HCT116 (cell line): ENCODE results near the gene CRTC1. TPM values are rescaled to one million over a fixed set of nuclear protein-coding genes. Genes with fewer than 3 reads are reported as not detected.

Source experiments
- ATAC-seq: fragments of 200-7000 bp; cut with Tn5 transposase; 2 replicates; pipeline ENCODE4 v1.9.1; 2020; ENCODE audit warnings: mild to moderate bottlenecking, moderate library complexity
- BruUV-seq: library from RNA; stranded (reverse); fragments of 400-500 nt; replicated peaks from 2 replicates; lab custom pipeline; 2021; lab: Mats Ljungman, UMichigan
- CTCF ChIA-PET: fragments of 300-600 bp; sonication (Branson Sonifier 250); formaldehyde crosslinking; loops from one replicate; lab custom pipeline; 2021; ENCODE audit warnings: antibody characterized with exemption; lab: Charles Lee
- POLR2A ChIA-PET: fragments of 300-600, 350-600 bp; sonication (Branson Sonifier 250); formaldehyde crosslinking; loops from one replicate; lab custom pipeline; 2021; ENCODE audit warnings: antibody characterized with exemption; lab: Charles Lee
- RAD21 ChIA-PET, 2 experiments: fragments of 300-600 bp; sonication (Branson Sonifier 250); formaldehyde crosslinking; loops; one replicate each; lab custom pipeline; 2023; ENCODE audit warnings: low total read pairs in 2 of 2; ENCODE audit not compliant: uncharacterized antibody in 2 of 2, unreplicated experiment in 2 of 2, low non-redundant PET in 1 of 2; lab: Charles Lee
- DNase-seq: peaks from one replicate; pipeline ENCODE4 v3.0.0-alpha.2; 2010; ENCODE audit warnings: low read depth, low spot score
- H2AFZ ChIP-seq: fragments of 200-600 bp; shearing (Covaris generic), sonication (generic); 2 replicates; pipeline ENCODE4 v1.6.1; 2017; ENCODE audit warnings: low read depth, mixed run types, mixed read lengths, antibody characterized with exemption, low read length; ENCODE audit not compliant: poor library complexity, severe bottlenecking
- H3K27ac ChIP-seq: 2 replicates; pipeline ENCODE4 v1.5.1; 2012; ENCODE audit warnings: low read depth, low read length
- H3K27me3 ChIP-seq: fragments of 200-600 bp; sonication (generic); 2 replicates; pipeline ENCODE4 v1.6.1; 2016; ENCODE audit warnings: mixed run types, low read length, mixed read lengths; ENCODE audit not compliant: insufficient read depth
- H3K36me3 ChIP-seq, 2 experiments: fragments of 200-500 bp in 1 of 2; fragments of 200-600 bp in 1 of 2; sonication (Bioruptor generic) in 1 of 2; sonication (generic) in 1 of 2; 2 replicates each; pipeline versions ENCODE4 v1.5.1 to v1.6.1; 2014 to 2016; ENCODE audit warnings: low read length in 2 of 2, inconsistent platforms in 1 of 2, mixed read lengths in 1 of 2, mixed run types in 1 of 2; ENCODE audit not compliant: insufficient read depth in 2 of 2, control insufficient read depth in 1 of 2
- H3K4me1 ChIP-seq, 2 experiments: fragments of 200-600 bp in 1 of 2; sonication (generic) in 1 of 2; 2 replicates each; pipeline versions ENCODE4 v1.5.1 to v1.6.1; 2012 to 2017; ENCODE audit warnings: low read length in 2 of 2, inconsistent platforms in 1 of 2, mild to moderate bottlenecking in 1 of 2, mixed read lengths in 1 of 2, mixed run types in 1 of 2, moderate library complexity in 1 of 2; ENCODE audit not compliant: insufficient read depth in 2 of 2, control insufficient read depth in 1 of 2
- H3K4me2 ChIP-seq: fragments of 200-600 bp; sonication (generic); 2 replicates; pipeline ENCODE4 v1.6.1; 2017; ENCODE audit warnings: mixed run types, low read length, mixed read lengths
- H3K4me3 ChIP-seq, 2 experiments: fragments of 200-600 bp in 1 of 2; sonication (generic) in 1 of 2; replicated peaks in 1 of 2; 2 replicates each; pipeline ENCODE4 v1.5.1; 2011 to 2016; ENCODE audit warnings: low read length in 2 of 2, control low read depth in 1 of 2, low read depth in 1 of 2, mild to moderate bottlenecking in 1 of 2, mixed read lengths in 1 of 2, mixed run types in 1 of 2
- H3K79me2 ChIP-seq: fragments of 200-600 bp; sonication (generic); 2 replicates; pipeline ENCODE4 v1.6.1; 2017; ENCODE audit warnings: mild to moderate bottlenecking, mixed run types, low read length, moderate library complexity, mixed read lengths; ENCODE audit not compliant: insufficient read depth
- H3K9ac ChIP-seq: fragments of 200-600 bp; sonication (generic); 2 replicates; pipeline ENCODE4 v1.6.1; 2016; ENCODE audit warnings: low read length, mixed read lengths
- H3K9me2 ChIP-seq: fragments of 200-600 bp; sonication (generic), shearing (Covaris generic); 2 replicates; pipeline ENCODE4 v1.6.1; 2017; ENCODE audit warnings: mixed run types, mild to moderate bottlenecking, moderate library complexity; ENCODE audit not compliant: insufficient read depth
- H3K9me3 ChIP-seq, 2 experiments: fragments of 200-500 bp in 1 of 2; fragments of 200-600 bp in 1 of 2; sonication (Bioruptor generic) in 1 of 2; sonication (generic) in 1 of 2; 2 replicates each; pipeline ENCODE4 v1.6.1; 2014 to 2017; ENCODE audit warnings: low read length in 2 of 2, mixed read lengths in 2 of 2, inconsistent platforms in 1 of 2, low read depth in 1 of 2, mild to moderate bottlenecking in 1 of 2, mixed run types in 1 of 2, moderate library complexity in 1 of 2; ENCODE audit not compliant: control insufficient read depth in 1 of 2, insufficient read depth in 1 of 2
- H4K20me1 ChIP-seq: fragments of 200-600 bp; sonication (generic), shearing (Covaris generic); 2 replicates; pipeline ENCODE4 v1.6.1; 2017; ENCODE audit warnings: mixed run types, mild to moderate bottlenecking, moderate library complexity; ENCODE audit not compliant: insufficient read depth
- FOSL1 ChIP-seq: IDR thresholded peaks from 2 replicates; pipeline ENCODE4 v1.6.1; 2012; ENCODE audit warnings: low read depth
- intact Hi-C: fragments of 100-400 bp; cut with micrococcal nuclease; formaldehyde crosslinking; loops from 2 replicates; pipeline ENCODE4 v1.10.0; 2022
- total RNA-seq: library from RNA; stranded (reverse); gene quantifications from one replicate; pipeline ENCODE4 v1.2.1, GENCODE V29; 2021; ENCODE audit not compliant: unreplicated experiment
- TF ChIP-seq, protein P1 (sequence below): IDR thresholded peaks from 2 replicates; pipeline ENCODE4 v1.6.1; 2012

CRTC1 gene
- total RNA-seq, 1 experiment from 2014 or later, result 14.9 TPM

DNA sequence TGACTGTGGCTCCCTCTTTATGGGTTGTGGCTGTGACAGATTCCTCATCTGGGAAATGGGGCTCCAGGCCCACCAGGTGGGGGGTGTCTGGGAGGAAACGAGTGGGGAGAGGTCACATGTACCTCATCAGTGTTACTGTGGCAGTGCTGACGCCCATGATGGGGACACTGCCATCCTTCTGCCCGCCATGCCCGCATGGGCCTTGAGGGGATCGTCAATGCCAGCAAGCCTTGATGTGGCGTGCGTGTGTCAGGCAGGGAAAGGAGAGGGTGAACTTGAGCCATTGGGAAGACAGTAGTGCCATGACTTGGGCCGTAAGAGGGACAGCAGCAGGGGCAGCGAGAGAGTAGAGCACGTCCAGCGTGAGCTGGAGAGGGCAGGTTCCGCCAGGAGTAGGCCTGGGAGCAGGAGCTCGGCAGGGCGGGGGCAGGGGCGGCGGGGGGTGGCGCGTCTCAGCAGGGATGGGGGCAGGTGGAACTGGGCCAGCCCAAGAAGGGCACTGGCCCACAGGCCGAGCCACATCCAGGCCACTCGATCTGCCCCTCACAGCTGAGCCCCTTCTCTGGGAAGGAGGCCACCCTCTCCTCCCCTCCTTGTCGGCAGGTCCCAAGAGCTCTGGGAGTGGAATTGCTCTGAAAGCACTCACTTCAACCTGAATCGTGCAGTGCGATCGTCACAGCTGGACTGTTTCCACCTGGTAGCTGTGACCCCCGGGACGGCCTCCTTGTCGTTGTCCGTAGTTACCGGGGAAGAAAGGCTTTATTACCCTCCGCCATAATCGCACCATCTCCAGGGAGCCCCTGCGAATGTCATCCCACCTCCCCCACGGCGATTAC, 36.7 kb upstream of the CRTC1 start:
- H3K36me3 ChIP-seq, result no peaks in the 10 kb centered on the region
- RAD21 ChIA-PET, result no interaction called here
- intact Hi-C loops, result no loop called here
- no TSS peak for BruUV-seq
- no peaks in the 10 kb centered on the region for H4K20me1 ChIP-seq
- peaks cover 18% of the 10 kb centered on the region; the same call in 1 of the 2 replicates for H3K79me2 ChIP-seq
- ATAC-seq (no peak), DNase-seq (no peak)
- TF ChIP-seq FOSL1, result no peak
- H3K9ac ChIP-seq, result no peak overlapping the region
- H3K9me2 ChIP-seq, result no peaks in the 10 kb centered on the region
- H3K9me3 ChIP-seq, result no peaks in the 10 kb centered on the region
- H3K27ac ChIP-seq, result no peak overlapping the region
- no peak overlapping the region for H2AFZ ChIP-seq
- POLR2A ChIA-PET, result no interaction called here
- H3K27me3 ChIP-seq, result no peaks in the 10 kb centered on the region
- H3K4me2 ChIP-seq, result no peak overlapping the region
- H3K4me3 ChIP-seq, result no peak overlapping the region
- CTCF ChIA-PET, result no interaction called here
- H3K4me1 ChIP-seq, result peaks cover 0 to 10% of the 10 kb centered on the region in 2 experiments; a peak in 1 of 4 replicates

- BruUV-seq, result no TSS peak
- no peaks in the 10 kb centered on the region for H4K20me1 ChIP-seq
Measured at GRCh38 chr19:18647371-18647767, 36.1 kb upstream of the CRTC1 start.

More at GRCh38 chr19:18647371-18647767, 36.1 kb upstream of the CRTC1 start:
- Histone ChIP-seq H3K4me1 (peaks cover 0 to 10% of the 10 kb centered on the region in 2 experiments; a peak in 1 of 4 replicates), H3K27me3 (no peaks in the 10 kb centered on the region), H3K9ac (no peak overlapping the region), H3K9me3 (no peaks in the 10 kb centered on the region), H3K4me2 (no peak overlapping the region), H3K79me2 (peaks cover 18% of the 10 kb centered on the region; the same call in 1 of the 2 replicates), H3K36me3 (no peaks in the 10 kb centered on the region), H2AFZ (no peak overlapping the region), H3K27ac (no peak overlapping the region), H3K9me2 (no peaks in the 10 kb centered on the region), H3K4me3 (no peak overlapping the region)
- ChIA-PET CTCF (no interaction called here), POLR2A (no interaction called here), RAD21 (no interaction called here)
- intact Hi-C loops, result no loop called here
- DNase-seq, result no peak
- TF ChIP-seq, protein P1, sequence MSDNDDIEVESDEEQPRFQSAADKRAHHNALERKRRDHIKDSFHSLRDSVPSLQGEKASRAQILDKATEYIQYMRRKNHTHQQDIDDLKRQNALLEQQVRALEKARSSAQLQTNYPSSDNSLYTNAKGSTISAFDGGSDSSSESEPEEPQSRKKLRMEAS, result no peak
- ATAC-seq, result no peak
